NCI-H2196 (cell line): Measurements from ENCODE around the gene HACD2.

Source experiments
- DNase-seq: peaks from one replicate; lab custom pipeline; 2025; ENCODE audit not compliant: unreplicated experiment; lab: John Stamatoyannopoulos, UW

HACD2 gene

DNA sequence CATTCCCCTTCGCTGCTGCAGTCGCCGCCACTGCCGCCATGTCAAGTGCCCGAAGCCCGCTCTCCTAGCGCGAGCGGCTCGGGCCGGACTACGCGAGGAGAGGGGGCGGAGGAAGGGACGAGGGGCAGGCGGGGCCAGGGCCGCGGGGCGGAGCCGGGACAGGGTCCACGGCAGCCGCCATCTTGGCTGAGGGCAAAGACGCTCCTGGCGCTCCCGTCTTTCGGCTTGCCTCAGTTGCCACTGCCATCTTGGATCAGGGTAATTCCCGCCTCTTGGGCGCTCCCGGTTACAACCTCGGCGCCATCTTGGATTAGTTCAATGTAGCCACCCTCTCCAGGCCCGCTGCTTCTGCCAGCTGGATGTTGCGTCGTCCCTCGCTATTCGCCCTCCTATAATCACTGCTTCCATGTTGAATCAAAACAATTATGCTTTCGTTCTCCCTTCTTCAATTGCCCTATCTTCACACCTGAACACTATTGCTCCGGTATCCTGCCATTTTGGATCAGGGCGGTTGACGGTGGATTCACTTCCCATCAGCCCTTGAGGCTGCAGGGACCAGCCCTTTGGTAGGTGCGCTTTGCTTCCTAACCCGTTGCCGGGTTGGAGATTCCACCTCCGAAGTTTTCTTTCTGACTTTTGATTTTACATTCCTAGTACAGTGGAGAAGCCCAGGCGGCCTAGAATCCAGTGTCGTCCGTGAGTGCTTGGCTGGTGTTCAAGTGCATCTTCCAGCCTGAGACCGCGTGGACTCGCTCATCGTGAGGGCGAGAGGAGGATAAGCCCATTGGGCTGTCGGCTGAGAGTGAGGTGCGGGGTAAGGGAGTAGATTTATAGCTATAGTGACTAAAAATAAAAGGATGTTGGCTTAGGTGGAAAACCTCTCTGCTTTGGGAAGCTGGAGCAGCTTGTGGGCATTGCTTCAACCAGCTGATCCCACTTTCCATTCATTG is at the start of gene HACD2:
Gene HACD2 (minus strand): TSS at position 66 of the 950 bp plus-strand sequence. CDS start 26 bp downstream, at position 40.
- peak; percentile 99 for DNase-seq

- DNase-seq, result no peak
These were observed 49.5 kb upstream of the HACD2 start for GRCh38 chr3:123634149-123635051.

GRCh38 chr3:123633530-123633929 is 48.7 kb upstream of the HACD2 start:
- DNase-seq, result no peak

GRCh38 chr3:123632161-123632655 is 47.4 kb upstream of the HACD2 start:
- DNase-seq, result no peak

GRCh38 chr3:123629747-123630047 is 44.8 kb upstream of the HACD2 start:
- no peak for DNase-seq

- no peak for DNase-seq
These were observed 44.3 kb upstream of the HACD2 start for GRCh38 chr3:123628996-123629746.

DNA sequence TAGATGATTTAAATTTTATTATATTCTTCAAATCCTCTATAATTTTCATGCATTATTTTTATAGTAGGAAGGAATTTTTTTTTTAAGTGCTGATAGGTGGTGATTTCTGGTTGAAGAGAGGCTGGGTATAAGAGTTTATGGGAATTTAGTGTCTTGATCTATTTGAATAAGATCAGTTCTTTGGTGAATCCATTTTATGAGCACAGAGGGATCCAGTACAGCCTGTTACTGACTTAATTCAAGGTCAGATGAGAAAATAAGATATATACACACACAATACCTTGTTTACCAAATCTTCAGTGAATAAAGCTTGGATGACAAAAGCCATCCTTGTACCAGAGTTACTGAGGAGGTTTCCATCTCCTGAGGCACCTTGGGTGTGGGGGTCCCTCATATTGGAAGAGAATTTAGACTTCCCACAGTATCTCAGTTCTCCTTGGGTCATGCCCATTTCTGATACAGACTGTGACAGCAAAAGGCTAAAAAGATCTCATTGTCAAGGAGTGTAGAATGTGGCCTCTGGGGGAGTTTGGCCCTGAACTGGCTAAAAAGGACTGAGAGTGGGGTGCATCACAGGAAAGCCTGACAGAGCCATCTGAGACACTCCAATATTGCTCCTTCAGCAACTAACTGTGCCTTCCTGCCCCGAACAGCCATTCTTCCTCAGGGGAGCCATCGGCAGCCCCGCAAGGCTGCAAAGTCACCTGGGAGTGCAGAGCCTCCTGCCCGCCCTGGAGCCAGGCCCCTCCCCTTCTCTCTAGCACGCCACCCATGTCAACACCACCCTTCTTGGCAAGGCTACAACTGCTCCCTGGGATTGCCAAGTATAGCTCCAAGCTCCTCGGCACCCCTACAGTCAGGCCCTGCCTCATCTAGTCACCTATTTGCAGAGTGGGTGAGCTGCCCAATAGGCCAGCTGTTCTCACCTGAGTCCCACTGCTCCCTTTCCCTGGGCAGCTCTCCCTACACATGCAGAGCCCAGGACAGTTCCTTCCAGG is 43.1 kb upstream of the HACD2 start:
- no peak for DNase-seq

DNA sequence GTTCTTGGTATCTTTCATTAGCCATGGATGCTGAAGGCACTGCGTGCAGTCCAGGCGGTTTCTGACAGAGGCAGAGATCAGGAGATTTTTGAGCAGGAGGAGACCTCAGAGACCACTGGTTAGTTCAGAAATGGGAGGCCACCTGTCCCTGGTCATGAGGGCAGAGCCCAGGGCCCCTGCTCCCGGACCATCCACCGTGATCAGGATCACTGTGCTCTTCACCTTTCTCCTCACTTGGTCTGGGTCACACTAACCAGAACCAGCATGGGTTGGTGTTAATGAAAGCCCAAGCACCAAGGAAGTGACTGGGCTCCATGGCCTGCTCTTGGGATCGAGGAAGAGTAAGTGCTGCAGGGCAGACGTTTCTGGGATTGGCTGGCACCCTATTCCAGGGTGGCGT is 42.0 kb upstream of the HACD2 start:
- no peak for DNase-seq

DNA sequence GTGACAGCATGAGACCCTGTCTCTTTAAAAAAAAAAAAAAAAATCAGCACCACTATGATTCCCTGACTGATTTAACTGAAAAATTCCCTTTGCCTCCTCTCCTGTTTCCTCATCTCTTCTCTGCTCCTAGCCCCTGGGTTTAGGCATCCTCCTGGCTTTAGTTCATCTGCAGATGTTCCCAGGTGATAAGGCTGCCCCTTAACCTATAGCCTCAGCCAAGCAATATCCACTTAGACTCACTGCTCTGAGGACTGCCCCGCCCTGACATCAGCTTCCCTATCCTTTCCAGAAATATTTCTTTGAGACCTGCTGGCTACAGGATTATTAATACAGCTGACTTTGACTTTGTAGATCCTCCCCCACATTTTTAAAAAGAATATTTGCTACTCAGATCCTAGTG is 39.4 kb upstream of the HACD2 start:
- no peak for DNase-seq

DNA sequence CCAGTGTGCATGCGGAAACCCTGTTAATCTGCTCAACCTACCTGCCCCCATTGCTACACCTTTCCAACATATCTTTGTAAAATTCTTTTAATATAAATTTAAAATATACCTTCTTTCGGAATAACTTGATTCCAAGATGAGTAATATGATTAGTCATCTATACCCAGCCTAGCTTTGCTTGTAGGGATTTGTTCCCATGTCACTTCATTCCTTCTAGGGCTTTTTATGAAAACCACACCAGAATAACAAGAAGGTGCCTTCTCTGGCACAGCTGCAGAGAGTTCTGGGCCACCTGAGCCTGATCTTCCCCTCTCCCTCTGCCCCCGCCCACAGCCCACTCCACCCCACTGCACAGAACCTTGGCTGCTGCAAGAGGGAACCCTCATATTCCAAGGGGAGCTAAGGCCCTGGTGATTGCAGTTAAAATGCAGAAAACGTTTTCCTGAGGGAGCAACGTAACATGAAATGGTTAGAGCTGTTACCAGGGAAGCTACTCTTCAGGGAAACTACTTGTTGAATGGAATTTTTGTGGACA is 38.6 kb upstream of the HACD2 start:
- no peak for DNase-seq

- no peak for DNase-seq
These were observed 37.9 kb upstream of the HACD2 start for GRCh38 chr3:123622766-123623165.

- DNase-seq, result no peak
These were observed 37.0 kb upstream of the HACD2 start for GRCh38 chr3:123621850-123622189.

GRCh38 chr3:123621186-123621849 is 36.5 kb upstream of the HACD2 start:
- DNase-seq, result no peak

GRCh38 chr3:123620343-123620742 is 35.5 kb upstream of the HACD2 start:
- no peak for DNase-seq

DNA sequence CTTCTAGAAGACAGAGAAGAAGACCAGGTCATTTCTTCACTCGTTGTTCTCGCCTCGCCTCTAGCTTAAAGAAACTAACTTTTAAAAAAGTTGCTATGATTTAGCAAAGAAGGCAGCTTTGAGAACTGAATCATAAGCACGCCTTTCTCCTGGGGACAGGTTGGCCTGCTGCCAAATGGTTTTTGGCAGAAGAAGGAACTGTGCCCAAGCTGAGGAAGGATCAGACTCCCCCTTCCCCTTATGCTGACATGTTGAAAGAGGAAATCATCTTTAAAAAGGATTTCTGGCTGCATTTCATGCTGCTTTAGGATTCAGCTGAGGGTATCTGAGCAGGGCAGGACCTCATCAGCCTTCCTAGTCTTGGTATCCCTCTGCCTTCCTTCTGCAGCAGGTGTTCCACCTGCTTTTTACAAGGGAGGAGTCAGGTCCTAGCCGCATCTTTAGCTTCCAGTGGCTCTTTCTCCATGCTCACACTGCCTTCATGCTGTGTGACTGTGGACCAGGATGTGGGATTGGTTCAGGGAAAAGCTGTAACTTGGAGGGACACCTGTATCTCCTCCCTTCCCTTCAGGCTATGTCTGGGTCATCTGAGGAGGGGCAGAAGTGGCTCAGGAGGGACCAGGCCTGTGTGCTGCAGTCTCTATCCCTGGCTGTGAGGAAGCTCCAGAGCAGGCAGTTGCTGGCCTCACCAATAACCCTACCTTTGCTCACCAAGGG is 34.1 kb upstream of the HACD2 start:
- peak; percentile 55 for DNase-seq

DNA sequence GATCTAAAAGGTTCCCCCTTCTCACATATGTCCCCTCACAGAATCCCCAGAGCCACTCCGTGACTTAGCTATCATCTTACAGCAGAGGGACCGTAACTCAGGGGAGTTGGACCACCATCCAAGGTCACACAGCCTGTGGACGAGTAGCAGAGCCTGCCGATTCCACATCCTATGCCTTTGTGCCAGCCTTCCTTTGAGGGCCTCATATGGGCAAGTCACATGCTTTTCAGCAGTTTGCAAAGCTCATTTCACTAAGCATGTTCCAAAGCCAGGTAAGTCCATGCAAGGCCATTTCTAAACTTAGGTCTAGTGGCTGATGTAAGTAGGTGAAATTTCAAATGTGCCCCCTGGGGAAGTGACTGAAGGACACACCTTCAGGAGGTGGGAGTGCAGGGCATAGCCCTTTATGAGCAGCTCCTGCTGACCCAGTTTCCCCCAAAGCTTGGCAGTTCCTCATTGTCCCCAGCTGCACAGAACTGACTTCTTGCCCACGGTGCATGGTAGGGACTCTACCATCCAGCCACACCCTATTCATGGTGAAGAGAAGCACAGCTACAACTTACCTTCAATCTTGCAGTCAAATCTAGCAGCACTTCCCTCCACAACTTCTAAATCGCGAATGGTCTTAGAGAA is 33.3 kb upstream of the HACD2 start:
- no peak for DNase-seq

DNA sequence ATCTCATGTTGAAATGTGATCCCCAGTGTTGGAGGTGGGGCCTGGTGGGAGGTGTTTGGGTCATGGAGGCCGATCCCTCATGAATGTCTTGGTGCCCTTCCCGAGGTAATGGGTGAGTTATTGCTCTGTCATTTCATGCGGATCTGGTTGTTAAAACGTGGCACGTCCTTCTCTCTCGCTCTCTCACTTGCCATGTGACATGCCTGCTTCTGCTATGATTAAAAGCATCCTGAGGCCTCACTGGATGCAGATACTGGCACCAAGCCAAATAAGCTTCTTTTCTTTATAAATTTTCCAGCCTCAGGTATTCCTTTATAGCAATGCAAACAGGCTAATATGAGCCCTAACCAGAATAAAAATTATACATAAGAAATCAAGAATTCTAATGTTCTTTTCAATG is 31.7 kb upstream of the HACD2 start:
- DNase-seq, result no peak

- no peak for DNase-seq
These were observed 28.7 kb upstream of the HACD2 start for GRCh38 chr3:123613543-123613942.
